Tongue (tissue), 2 donors: ENCODE data around the gene THAP7. TPM values are rescaled to one million over a fixed set of nuclear protein-coding genes. Genes with fewer than 3 reads are reported as not detected.
A peak's percentile ranks its signal among the peaks of the same experiment; 100 is the strongest.

Source experiments
- DNase-seq: peaks from one replicate; pipeline ENCODE4 v3.0.0-alpha.2; 2015
- total RNA-seq: library from RNA; depleted of rRNA; stranded (reverse); fragments of >200 nt; gene quantifications from one replicate; pipeline ENCODE4 v1.2.3, GENCODE V29; 2014

The THAP7 gene
- total RNA-seq, 1 donor from 2014 or later: 27.7 TPM

GRCh38 chr22:20993304-20994127 lies 8.4 kb downstream of the THAP7 start:
- DNase-seq: no peak

GRCh38 chr22:20992456-20993303 lies 9.2 kb downstream of the THAP7 start:
- DNase-seq: no peak

GRCh38 chr22:20992056-20992442 lies 9.9 kb downstream of the THAP7 start:
- no peak for DNase-seq

GRCh38 chr22:20991252-20992055 lies 10.5 kb downstream of the THAP7 start:
- DNase-seq: no peak

- DNase-seq: no peak
These were observed 11.4 kb downstream of the THAP7 start for GRCh38 chr22:20990184-20991180.

- no peak for DNase-seq
These were observed 12.4 kb downstream of the THAP7 start for GRCh38 chr22:20989323-20990138.

- DNase-seq: no peak
These were observed 13.2 kb downstream of the THAP7 start for GRCh38 chr22:20988573-20989322.

GRCh38 chr22:20987375-20987774 lies 14.5 kb downstream of the THAP7 start:
- no peak for DNase-seq

GRCh38 chr22:20986365-20986764 lies 15.6 kb downstream of the THAP7 start:
- no peak for DNase-seq

GRCh38 chr22:20985720-20986119 lies 16.2 kb downstream of the THAP7 start:
- DNase-seq: no peak

GRCh38 chr22:20983081-20983771 lies 18.7 kb downstream of the THAP7 start:
- DNase-seq: no peak

- no peak for DNase-seq
These were observed 19.4 kb downstream of the THAP7 start for GRCh38 chr22:20982563-20982882.

GRCh38 chr22:20981787-20982562 lies 19.9 kb downstream of the THAP7 start, which contains the start of gene LZTR1:
Gene LZTR1, plus strand, starts transcription at chr22:20982297. Its CDS starts 75 bp downstream, at chr22:20982372.
- DNase-seq: peak; percentile 91

- no peak for DNase-seq
These were observed 20.8 kb downstream of the THAP7 start for GRCh38 chr22:20980938-20981722.

- DNase-seq: no peak
These were observed 21.4 kb downstream of the THAP7 start for GRCh38 chr22:20980523-20980922.

GRCh38 chr22:20979940-20980453 lies 21.9 kb downstream of the THAP7 start:
- no peak for DNase-seq

GRCh38 chr22:20979243-20979809 lies 22.6 kb downstream of the THAP7 start:
- peak; percentile 77 for DNase-seq
